NCI-H1694 treated with DMSO at 0.1 percent for 48 hours (cell line): ENCODE results near the gene MRPL20.
"Not testable (repeated sequence)": the region's sequence is repeated elsewhere in the genome, so short reads cannot be mapped to it uniquely, and the experiment has no call there.

ENCODE experiments used
- DNase-seq: peaks from one replicate; lab custom pipeline; 2025; lab: John Stamatoyannopoulos, UW

The MRPL20 gene

DNA sequence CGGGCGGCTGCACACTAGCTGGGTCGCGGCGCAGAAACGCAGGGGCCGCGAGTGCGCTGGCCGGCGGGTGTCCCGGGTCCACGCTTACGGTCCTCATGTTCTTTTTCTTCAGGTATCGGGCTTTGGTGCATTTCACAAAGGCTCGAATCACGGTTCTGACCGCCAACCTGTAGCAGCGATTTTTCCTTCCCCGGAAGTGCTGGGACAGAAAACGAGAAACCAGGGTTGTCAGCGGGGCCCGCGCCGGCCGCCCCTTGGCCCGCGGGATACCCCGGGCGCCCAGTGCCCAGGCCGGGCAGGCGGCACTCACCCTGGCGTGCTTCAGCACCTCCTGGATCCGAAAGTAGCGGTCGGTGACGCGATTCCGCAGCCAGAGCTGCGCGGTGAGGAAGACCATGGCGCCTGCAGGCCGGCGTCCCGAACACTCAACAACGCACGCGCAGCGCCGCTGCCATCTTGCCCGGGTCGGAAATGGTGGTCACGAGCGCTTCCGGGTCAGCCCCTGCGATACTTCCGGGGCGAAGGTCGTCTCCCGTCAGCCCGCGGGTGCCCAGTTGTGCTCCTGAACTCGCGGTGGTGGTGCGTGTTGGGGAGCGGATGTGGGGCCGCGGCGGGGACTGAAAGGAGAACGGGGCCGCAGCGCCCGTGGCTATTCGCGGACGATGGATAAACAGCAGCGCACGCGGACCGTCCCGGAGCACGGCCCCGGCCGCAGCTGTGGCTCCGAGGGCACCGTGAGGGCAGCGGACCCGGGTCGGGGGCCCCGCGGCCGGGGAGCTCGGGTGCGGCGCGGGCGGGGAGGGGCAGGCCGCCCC, at the start of gene MRPL20:
Gene MRPL20, minus strand, starts transcription at position 473 of the 815 bp plus-strand sequence. Its CDS starts 76 bp downstream, at position 397.
- peak; percentile 73 for DNase-seq

DNA sequence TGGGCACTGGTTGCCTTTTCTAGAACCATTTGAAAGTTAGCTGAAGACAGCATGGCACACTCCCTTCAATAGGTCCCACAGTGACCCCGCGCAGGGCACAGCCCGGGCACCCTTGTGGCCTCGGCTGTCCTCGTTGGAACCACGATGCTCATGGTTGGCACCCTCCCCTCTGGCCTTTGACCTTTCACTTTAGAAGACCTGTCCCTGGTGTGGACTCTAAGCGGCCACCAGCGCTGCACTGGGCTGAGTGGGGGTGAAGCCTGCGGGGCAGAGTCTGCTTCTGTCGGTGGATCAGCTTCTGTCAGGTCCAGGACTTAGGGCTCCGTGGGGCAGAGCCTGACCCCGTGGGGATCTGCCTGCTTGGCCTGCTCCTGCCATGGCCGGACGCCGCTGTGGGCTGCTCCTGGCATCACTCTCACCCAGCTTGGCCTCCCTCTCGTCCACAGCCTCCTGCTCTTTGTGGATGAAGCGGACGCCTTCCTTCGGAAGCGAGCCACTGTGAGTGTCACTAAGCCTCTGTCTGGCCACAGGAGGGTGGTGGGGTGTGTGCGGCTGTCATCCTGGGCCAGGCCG, 49.7 kb upstream of the MRPL20 start:
- DNase-seq, result not testable (repeated sequence)

DNA sequence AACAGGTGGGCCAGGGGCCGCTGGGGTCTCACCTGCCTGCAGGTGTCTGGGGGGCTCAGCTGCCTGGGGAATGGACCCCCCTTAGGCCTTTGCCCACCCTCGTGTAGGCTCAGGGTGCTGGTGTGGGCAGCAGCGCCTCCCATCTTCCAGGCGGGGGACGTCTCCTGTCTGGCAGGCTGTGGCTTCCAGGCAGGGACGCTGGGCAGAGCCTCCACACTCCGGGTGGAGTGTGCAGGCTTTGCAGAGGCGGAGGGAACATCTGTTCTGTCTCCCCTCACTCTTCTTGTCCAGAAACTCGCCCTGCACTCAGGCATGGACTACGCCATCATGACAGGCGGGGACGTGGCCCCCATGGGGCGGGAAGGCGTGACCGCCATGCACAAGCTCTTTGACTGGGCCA, 48.8 kb upstream of the MRPL20 start:
- DNase-seq, result not testable (repeated sequence)

DNA sequence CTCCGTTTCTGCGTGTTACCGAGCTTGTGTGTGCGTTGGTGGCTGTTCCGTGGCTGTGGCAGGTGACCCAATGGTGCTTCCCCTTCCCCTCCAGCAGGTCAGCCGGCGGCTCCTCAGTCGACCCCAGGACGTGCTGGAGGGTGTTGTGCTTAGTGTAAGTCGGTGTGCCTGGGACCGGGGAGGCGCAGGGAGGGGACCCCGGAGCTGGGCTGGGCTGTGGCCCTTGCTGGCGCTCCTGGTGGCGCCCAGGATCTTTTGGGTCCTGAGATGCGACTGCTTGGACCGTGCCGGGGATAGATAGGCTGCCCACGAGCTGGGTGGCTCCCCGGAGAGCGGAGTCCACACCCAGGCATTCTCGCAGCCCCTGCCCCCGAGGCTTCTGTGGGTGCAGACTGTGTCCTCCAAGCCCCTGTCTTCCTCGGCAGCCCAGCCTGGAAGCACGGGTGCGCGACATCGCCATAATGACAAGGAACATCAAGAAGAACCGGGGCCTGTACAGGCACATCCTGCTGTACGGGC, 48.3 kb upstream of the MRPL20 start:
- no peak for DNase-seq

DNA sequence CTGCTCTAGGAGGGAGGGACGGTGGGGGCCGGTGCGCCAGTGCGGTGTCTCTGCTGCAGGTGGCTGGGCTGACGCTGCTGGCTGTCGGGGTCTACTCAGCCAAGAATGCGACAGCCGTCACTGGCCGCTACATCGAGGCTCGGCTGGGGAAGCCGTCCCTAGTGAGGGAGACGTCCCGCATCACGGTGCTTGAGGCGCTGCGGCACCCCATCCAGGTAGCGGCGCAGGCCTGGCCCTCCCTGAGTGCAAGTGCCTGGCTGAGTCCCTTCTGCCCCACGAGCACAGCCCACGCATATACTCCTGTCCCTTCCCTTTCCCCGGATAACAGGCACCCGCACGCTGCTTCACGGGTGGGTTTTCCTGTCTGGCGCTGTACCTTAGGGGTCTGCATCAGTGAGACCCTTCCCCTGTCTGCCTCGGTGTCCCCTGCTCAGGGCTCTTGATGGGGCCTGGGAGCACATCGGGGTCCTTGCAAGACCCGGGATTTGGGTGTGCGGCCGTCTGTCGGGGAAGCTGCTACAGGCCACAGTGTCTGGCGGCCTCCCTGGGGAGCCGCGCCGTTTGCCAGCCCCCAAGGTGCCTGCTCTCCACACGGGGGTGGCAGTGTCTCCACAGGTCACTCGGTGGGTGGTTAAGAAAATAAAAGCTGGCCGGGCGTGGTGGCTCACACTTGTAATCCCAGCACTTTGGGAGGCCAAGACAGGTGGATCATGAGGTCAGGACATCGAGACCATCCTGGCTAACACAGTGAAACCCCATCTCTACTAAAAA, 47.4 kb upstream of the MRPL20 start:
- not testable (repeated sequence) for DNase-seq

DNA sequence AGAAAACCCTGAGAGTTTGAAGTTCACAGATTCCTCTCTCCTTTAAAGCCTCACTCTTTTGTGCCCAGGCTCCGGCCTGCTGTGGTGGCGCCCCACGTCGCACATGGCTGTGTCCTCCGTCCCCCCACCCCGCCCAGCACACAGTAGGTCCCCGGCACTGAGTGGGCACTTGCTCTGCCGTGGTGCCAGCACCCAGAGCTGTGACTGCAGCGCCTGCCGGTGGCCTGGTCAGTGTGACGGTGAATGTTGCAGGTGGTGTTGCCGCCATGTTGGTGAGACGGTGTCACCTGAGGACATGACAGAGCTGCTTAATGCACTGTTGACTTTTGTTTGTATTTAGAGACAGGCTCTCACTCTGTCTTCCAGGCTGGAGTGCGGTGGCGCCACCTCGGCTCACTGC, 45.8 kb upstream of the MRPL20 start:
- no peak for DNase-seq

DNA sequence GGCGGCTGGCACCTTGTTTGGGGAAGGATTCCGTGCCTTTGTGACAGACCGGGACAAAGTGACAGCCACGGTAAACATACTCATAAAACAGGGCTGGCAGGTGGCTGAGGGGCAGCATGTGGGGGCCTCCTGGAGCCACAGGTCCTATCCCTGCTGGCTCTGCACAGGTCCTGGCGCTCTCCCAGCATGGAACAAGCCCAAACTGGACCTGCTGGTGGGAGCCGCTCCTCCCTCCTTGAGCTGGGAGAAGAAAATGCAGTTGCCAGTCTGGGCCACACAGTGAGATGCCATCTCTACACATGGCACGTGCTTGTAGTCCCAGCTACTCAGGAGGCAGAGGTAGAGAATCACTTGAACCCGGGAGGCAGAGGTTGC, 45.3 kb upstream of the MRPL20 start:
- DNase-seq, result peak; percentile 70

DNA sequence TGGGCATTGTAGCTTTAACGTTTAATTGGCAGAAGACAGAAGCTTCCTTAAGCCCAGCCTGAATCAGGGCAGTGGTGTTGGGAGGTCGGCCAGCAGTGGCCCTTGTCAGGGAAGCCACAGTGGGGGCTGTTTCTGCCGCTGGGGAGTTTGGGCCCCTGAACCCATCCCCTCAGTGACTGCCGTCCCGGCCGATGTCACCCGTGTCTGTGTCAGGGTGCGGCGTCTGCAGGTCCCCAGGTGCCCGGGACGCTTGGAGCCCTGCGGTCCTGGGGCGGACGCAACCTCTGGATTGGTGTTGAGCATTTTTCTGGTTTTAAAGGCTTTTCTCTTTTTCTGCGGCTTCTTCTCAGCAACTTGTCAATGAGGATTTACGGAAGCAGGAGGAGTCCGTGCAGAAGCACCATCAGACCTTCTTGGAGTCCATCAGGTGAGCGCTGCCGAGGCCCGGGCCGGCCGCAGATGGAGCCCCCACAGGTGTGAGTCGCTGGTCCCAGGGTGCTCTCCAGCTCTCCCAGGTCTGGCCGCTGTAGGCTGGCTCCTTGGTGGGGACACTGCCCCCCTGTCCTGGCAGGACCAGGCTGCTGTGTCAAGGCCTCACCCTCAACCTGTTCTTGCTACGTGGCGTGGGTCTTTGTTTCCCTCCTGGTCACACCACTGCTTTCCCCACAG, 44.7 kb upstream of the MRPL20 start:
- DNase-seq, result no peak

DNA sequence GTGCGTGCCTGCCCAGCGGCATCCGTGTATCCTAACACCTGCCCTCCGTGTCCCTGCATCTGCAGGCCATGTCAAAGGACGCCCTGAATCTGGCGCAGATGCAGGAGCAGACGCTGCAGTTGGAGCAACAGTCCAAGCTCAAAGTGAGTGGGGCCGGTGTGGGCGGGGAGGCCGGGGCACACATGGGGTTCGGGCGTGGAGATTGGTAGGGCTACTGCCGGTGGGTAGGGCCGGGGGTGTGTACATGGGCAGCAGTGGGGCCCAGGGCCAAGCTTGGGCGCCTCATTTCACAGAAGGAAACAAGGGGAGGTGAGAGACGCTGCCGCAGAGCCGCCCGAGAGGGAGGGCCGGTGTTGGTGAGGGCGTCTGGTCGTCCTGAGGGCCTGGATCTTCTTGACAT, 43.5 kb upstream of the MRPL20 start:
- DNase-seq, result not testable (repeated sequence)

DNA sequence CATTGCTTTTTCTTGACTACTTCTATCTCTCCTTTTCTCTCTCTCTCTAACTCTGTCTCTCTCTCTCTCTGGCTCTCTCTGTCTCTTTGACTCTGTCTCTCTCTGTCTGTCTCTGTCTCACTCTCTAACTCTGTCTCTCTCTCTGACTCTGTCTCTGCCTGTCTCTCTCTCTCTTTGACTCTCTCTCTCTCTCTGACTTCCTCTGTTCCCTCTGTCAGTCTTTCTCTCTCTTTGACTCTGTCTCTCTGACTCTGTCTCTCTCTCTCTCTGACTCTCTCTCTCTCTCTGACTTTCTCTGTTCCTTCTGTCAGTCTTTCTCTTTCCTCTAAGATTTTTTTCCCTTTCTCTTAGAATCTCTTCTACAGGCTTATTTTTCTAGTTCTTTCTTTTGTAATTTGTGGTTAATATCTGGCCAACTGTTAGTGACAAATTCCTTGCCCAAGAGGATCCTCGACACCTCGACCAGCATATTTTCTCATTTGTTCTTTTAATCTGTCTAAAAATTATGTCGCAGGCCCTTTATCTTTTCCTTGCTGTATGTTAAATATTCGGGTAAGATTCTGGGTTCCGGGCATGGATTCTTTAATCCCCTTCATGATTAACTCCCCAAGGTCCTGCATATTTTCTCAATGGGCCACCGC, 42.1 kb upstream of the MRPL20 start, which contains the start of gene ATAD3C:
Gene ATAD3C, plus strand, starts transcription at position 591 of the 641 bp plus-strand sequence. CDS start 995 bp downstream, outside the sequence.
- DNase-seq, result no peak

DNA sequence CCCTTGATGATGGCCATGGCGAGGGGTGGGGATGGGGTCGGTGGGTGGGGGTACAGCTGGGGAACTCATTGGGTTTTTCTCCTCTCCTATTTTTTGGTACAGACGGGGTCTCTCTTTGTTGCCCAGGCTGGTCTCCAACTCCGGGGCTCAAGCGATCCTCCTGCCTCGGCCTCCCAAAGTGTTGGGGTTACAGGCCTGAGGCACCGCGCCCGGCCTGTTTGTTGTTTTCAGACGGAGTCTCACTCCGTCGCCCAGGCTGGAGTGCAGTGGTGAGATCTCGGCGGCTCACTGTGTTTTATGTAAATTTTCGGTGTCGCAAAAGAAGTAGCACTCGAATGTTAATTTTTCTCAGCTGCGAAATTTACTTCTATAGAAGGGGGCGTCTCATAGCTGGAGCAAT, 39.5 kb upstream of the MRPL20 start:
- DNase-seq, result not testable (repeated sequence)

DNA sequence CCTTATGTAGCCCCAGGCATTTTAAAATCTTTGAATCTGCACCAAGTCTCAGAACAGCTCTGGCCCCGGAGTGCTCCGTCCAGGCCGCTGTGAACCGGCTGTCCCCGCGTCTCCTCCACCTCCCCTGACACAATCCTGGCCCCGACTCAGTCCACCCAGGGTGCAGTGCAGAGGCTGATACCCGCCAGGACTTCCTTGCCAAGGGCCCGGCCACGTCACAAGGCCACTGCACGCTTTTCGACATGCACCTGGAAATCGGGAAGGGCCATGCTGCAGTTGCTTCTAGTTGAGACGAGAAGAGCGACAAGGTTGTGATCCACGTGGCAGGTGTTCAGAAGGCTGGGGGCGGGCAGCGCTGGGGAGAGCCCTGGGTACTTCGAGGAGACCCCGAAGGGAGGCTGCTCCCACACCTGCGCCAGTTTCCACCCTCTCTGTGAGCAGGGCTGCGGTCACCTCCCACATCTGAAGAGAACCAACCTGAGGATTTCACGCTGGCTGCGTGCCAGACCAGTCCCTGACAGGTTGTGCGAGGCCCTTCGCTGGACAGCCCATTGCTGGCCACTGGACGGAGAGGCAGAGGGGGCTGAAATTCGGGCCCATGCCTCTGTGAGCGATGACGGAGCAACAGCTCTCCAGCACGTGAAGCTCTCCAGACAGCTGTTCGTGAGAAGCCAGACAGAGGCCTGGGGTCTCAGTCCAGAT, 35.1 kb upstream of the MRPL20 start:
- DNase-seq, result no peak

DNA sequence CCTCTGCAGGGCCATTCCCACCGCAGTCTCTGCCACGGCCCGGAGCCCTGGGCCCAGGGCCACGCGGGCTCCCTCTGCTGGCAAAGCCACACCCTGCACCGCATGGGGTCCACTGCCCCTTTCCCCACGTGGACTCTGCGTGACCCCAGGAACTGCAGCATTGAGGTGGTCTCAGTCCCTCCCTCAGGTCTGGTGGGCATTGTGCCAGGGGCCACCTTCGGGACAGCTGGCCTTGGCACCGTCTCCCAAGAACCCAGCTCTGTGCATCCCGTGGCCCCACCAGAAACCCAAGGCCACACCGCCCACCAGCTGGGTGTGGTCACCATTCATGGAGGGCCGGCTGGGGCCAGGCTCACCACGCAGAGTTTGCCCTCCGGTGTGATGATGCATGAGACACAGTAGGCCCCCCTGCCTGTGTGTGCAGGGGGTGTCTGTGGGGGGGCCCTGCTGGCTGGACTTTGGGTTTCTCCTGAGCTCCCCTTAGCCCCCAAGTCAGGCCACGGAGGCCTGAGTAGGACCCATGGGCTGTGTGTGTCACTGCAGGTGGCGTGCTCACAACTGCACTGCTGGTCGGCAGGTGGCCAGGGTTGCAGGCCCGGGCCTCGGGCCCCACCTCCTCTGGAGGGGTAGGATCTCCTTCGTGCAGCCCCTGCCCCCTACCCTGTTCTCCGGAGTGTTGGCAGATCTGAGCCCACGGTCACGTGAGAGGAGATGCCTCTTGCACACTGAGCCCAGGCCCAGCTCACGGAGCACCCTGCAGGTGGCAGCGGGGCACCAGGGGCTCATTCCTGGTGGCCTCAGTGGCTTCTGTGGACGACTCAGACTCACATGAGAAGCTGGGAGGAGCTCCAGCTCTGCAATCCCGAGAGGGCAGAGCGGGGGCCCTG, 34.2 kb upstream of the MRPL20 start:
- DNase-seq, result peak; percentile 18

DNA sequence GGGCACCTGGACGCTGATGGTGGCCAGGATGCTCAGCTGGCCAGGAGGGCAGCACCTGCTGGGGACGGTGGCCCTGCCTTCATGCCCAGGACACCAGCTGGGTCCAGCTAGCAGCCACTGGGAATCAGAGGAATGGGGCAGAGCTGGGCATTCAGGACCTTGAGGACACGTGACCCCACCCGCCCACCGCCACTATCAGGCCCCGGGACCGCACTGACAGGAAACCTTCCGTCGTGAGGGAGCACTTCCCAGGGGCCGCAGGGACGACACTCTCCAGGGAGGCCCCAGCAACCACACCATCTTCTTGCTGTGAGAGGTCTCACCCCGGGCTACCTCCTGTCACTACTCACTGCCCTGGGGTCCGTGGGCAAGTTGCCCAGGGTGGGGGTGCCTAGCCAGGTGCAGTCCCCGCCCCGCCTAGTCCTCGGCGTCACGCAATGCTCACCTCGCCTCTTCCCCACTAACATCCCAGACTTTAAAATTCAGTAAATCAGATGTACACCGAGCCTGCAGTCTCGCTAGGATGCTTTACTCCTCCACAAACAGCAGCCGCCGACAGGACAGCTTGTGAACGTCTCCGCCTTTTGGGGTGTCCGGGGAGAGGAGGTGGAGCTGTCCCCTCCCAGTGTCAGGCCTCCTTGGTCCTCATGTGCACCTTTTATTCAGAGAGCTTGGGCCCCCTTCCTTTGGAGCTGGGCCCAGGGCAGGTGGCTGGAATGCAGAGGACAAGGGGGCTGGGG, 33.3 kb upstream of the MRPL20 start:
- DNase-seq, result no peak

DNA sequence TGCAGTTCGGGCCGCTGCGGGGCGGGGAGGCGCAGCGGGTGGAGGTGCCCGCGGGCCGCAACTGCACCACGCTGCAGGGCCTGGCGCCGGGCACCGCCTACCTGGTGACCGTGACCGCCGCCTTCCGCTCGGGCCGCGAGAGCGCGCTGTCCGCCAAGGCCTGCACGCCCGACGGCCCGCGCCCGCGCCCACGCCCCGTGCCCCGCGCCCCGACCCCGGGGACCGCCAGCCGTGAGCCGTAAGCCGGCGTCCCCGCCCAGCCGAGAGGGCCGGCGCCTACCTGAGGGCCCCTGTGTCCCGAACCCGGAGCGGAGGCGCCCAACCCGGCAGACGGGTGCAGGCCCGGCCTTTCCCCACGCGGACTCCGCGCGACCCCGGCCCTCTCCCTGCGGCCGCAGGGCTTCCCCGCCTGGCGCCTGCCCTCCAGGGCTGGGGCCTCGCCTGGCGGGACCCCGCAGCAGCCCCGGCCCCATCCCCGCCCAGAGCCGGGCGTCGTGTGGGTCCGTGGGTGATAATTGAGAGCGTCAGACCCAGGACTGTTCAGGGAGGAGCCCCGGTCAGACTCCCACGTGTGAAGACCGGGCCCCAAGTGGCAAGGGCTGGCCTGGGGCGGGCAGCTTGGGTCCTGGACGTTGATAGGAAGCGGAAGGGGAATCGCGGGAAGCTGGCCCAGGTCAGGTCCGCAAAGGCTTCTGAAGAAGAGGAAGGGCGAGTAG, 32.6 kb upstream of the MRPL20 start:
- DNase-seq, result no peak

DNA sequence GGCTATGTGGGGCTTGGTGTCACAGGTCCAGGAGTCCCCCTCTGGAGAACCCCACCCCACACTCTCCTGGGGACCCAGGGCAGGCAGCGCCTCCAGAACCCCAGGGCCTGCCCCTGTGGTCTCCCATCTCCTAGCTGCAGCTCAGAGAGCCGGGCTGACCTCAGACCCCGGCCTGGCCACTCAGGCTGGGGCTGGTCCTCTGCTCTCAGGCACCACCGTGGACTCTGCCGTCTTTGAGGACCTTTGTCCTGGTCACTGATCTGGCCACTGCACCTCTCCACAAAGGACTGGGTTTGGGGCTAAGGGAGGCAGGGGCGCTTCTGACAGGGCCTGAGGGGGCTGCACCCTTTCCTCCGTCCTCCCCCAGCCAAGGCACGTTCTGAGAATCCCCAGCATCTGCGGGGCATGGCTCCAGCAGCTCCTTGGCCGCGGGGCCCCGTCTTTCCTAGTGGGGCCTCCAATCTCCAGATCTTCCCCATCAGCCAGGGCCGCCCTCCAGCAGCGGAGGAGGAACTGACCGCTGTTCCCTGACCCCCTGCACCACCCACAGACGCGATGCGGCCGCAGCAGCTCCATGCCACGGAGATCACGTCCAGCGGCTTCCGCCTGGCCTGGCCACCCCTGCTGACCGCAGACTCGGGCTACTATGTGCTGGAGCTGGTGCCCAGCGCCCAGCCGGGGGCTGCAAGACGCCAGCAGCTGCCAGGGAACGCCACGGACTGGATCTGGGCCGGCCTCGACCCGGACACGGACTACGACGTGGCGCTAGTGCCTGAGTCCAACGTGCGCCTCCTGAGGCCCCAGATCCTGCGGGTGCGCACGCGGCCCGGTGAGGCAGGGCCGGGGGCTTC, 31.7 kb upstream of the MRPL20 start:
- no peak for DNase-seq

DNA sequence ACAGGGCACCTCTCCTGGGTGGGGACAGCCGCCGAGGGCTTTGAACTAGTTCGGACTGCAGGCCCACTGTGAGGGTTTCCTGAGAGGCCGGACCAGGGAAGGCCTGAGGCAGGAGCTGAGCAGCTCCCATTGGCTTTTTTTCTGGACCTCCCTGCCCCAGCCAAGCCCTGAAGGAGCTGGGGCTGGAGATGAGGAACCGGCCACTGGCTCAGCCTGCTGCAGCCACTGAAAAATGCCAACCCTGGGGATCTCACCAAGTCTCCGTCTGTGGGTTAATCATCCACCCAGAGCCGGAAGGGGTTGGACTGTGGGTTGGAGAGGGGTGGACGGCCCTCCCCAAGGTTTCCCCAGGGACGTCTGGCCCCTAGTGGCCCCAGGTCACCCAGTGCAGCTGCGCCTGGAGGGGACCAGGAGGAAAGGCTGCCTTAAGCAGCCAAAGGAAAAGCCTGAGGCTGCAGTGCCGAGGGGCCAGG, 30.8 kb upstream of the MRPL20 start:
- no peak for DNase-seq
